ENCODE data around the gene TAS1R1.

The TAS1R1 gene

DNA sequence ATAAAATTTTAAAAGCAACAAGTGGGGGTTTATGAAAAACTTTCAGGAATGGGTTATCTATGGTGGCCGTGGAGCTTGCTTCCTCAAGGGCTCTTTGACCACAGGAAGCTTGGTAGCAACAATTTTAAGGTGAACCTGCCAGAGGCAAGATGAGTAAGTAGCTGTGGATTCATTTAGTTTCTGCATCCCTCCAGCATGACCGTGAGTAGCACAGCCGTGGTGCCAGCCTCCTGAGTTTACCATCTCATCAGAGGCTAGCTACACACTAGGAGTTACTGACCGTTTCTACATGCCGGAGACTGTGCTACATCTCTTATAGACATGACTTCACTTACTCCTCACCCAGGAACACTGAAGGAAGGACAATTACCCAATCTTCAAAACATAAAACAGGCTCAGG lies 33.6 kb upstream of the TAS1R1 start:
- DNase-seq = no peak
- H3K4me1 ChIP-seq (ENCODE audit: control insufficient read depth, insufficient read depth, low read length, poor library complexity, severe bottlenecking) = no peaks in the 10 kb centered on the region
- H3K27ac ChIP-seq (ENCODE audit: insufficient read depth, low read length, poor library complexity, severe bottlenecking) = no peak overlapping the region
- peaks cover 22% of the 10 kb centered on the region for H3K36me3 ChIP-seq (ENCODE audit: control insufficient read depth, insufficient read depth, low read length)
- no peak overlapping the region for H3K4me3 ChIP-seq (ENCODE audit: insufficient read depth, low read depth, low read length, poor library complexity, severe bottlenecking)
- no peaks in the 10 kb centered on the region for H3K9me3 ChIP-seq (ENCODE audit: control insufficient read depth, low read length)
- no peaks in the 10 kb centered on the region for H3K27me3 ChIP-seq (replicated peaks; ENCODE audit: control insufficient read depth, insufficient read depth, low read length, poor library complexity, severe bottlenecking)

DNA sequence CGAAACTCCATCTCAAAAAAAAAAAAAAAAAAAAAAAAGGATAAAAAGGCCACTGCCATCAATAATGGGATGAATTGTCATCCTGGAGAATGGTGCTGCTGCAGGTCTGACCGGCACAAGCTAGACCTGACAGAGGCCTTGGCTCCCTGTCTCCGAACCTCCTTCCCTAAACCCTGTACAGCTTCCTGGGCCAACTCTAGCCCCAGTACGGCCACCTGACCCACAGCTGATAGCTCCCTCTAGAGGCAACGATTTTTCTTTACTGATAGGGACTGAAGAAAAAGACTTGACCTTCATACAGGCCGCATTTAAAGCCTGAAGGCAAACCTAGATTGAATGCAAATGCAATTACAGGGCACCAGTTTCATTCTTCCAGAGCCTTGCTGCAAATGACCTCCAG lies 31.5 kb upstream of the TAS1R1 start:
- no peak overlapping the region for H3K4me3 ChIP-seq (ENCODE audit: insufficient read depth, low read depth, low read length, poor library complexity, severe bottlenecking)
- H3K9me3 ChIP-seq (ENCODE audit: control insufficient read depth, low read length) = no peaks in the 10 kb centered on the region
- no peaks in the 10 kb centered on the region for H3K27me3 ChIP-seq (replicated peaks; ENCODE audit: control insufficient read depth, insufficient read depth, low read length, poor library complexity, severe bottlenecking)
- peaks cover 35% of the 10 kb centered on the region for H3K36me3 ChIP-seq (ENCODE audit: control insufficient read depth, insufficient read depth, low read length)
- DNase-seq = no peak
- no peak overlapping the region for H3K27ac ChIP-seq (ENCODE audit: insufficient read depth, low read length, poor library complexity, severe bottlenecking)
- no peaks in the 10 kb centered on the region for H3K4me1 ChIP-seq (ENCODE audit: control insufficient read depth, insufficient read depth, low read length, poor library complexity, severe bottlenecking)

DNA sequence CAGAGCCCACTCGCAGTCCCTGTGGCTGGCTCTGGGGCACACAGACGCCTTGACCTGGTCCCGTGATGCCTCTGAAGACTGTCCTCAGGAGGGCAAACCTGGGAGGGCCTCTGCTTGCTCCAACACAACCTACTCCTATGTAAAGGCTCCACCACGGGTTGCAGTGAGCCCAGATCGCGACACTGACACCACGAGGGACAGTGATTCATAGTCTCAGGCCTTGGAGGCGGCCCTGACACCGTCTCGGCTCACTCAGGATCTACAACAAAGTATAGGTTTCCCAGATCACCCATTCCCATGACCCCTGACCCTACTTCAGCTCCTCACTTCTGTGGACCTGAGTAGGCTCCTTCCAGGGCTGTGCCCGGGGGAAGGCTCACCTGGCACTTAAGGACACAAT lies 28.8 kb upstream of the TAS1R1 start:
- Histone ChIP-seq H3K4me3 (ENCODE audit: insufficient read depth, low read depth, low read length, poor library complexity, severe bottlenecking) (no peak overlapping the region), H3K4me1 (ENCODE audit: control insufficient read depth, insufficient read depth, low read length, poor library complexity, severe bottlenecking) (no peaks in the 10 kb centered on the region), H3K27ac (ENCODE audit: insufficient read depth, low read length, poor library complexity, severe bottlenecking) (no peak overlapping the region), H3K9me3 (ENCODE audit: control insufficient read depth, low read length) (no peaks in the 10 kb centered on the region), H3K36me3 (ENCODE audit: control insufficient read depth, insufficient read depth, low read length) (peaks cover 50% of the 10 kb centered on the region), H3K27me3 (replicated peaks; ENCODE audit: control insufficient read depth, insufficient read depth, low read length, poor library complexity, severe bottlenecking) (no peaks in the 10 kb centered on the region)
- DNase-seq = no peak

DNA sequence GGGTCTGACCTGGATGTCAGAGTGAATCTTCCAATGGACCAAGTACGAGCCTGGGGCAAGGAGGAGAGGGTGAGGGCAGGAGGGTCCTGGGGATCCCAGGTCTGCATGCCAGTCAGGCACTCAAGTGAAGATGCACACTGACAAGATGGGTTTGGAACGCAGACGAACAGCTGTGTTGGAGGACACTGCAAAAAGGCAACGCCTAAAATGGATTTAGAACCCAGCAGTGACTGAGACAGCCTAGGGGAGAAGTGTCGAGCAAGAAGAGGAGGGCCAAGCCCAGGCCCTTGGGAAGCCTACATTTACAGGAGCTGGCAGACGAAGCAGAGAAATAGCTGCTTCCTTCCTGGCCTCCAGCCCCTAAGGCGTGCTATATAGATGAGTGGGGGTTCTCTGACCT lies 26.6 kb upstream of the TAS1R1 start:
- no peak for DNase-seq
- H3K36me3 ChIP-seq (ENCODE audit: control insufficient read depth, insufficient read depth, low read length) = peaks cover 70% of the 10 kb centered on the region
- no peak overlapping the region for H3K4me3 ChIP-seq (ENCODE audit: insufficient read depth, low read depth, low read length, poor library complexity, severe bottlenecking)

DNA sequence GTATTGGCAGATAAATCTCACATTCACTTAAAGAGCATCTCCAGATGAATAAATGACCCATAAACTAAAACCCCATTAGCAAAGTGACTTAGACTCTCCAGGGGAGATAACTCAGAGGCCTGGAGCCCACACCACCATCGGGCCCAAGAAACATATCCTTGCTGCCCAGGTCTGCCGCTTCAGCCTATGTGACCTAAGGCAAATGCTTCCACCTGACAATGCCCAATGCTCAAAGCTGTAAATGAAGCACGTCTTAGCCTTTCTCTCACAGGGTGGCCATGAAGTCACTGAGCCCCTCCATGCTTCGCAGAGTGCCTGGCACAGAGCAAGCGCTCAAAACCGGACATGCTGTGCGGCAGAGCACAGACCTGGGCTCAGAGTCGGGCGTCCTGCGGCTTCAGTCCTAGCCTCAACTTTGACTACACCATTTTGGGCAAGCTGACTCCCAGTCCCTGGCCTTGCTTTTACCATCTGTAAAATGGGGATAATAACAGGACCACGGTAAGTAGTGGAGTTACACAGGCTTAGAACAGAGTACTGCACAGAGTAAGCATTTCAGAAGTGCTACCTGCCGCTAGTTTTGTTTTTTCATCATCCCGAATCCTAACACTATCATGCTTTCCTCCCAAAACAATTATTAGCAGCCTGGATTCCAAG lies 24.5 kb upstream of the TAS1R1 start:
- H3K36me3 ChIP-seq (ENCODE audit: control insufficient read depth, insufficient read depth, low read length) = peaks cover 64% of the 10 kb centered on the region

More for the DNA sequence above, 26.6 kb upstream of the TAS1R1 start:
- Histone ChIP-seq H3K9me3 (ENCODE audit: control insufficient read depth, low read length) (no peaks in the 10 kb centered on the region), H3K27me3 (replicated peaks; ENCODE audit: control insufficient read depth, insufficient read depth, low read length, poor library complexity, severe bottlenecking) (no peaks in the 10 kb centered on the region), H3K27ac (ENCODE audit: insufficient read depth, low read length, poor library complexity, severe bottlenecking) (no peak overlapping the region), H3K4me1 (ENCODE audit: control insufficient read depth, insufficient read depth, low read length, poor library complexity, severe bottlenecking) (no peaks in the 10 kb centered on the region)

DNA sequence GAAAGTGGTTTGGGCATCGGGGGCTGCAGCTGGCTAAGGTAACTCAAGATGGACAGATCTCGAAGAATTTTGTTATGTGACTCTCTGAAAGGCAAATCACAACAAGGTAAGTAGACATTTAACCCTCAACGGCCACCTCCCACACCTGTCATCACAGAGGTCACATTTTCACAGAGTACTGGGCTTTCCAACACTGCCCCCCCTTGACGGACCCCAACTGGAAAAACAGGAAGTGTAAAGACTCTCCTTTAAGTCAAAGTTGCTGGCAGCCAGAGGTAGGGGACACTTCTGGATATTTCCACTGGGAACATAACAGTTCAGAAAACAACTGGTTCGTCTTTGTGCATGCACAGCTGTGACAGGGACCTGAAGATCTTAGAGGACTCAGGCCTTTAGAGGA lies 23.1 kb upstream of the TAS1R1 start:
- Histone ChIP-seq H3K9me3 (ENCODE audit: control insufficient read depth, low read length) (no peaks in the 10 kb centered on the region), H3K27me3 (replicated peaks; ENCODE audit: control insufficient read depth, insufficient read depth, low read length, poor library complexity, severe bottlenecking) (no peaks in the 10 kb centered on the region), H3K27ac (ENCODE audit: insufficient read depth, low read length, poor library complexity, severe bottlenecking) (no peak overlapping the region), H3K4me3 (ENCODE audit: insufficient read depth, low read depth, low read length, poor library complexity, severe bottlenecking) (no peak overlapping the region), H3K36me3 (ENCODE audit: control insufficient read depth, insufficient read depth, low read length) (peaks cover 52% of the 10 kb centered on the region), H3K4me1 (ENCODE audit: control insufficient read depth, insufficient read depth, low read length, poor library complexity, severe bottlenecking) (no peaks in the 10 kb centered on the region)
- no peak for DNase-seq

More for the DNA sequence above, 24.5 kb upstream of the TAS1R1 start:
- Histone ChIP-seq H3K4me1 (ENCODE audit: control insufficient read depth, insufficient read depth, low read length, poor library complexity, severe bottlenecking) (no peaks in the 10 kb centered on the region), H3K9me3 (ENCODE audit: control insufficient read depth, low read length) (no peaks in the 10 kb centered on the region), H3K4me3 (ENCODE audit: insufficient read depth, low read depth, low read length, poor library complexity, severe bottlenecking) (no peak overlapping the region), H3K27me3 (replicated peaks; ENCODE audit: control insufficient read depth, insufficient read depth, low read length, poor library complexity, severe bottlenecking) (no peaks in the 10 kb centered on the region), H3K27ac (ENCODE audit: insufficient read depth, low read length, poor library complexity, severe bottlenecking) (no peak overlapping the region)
- DNase-seq = no peak

DNA sequence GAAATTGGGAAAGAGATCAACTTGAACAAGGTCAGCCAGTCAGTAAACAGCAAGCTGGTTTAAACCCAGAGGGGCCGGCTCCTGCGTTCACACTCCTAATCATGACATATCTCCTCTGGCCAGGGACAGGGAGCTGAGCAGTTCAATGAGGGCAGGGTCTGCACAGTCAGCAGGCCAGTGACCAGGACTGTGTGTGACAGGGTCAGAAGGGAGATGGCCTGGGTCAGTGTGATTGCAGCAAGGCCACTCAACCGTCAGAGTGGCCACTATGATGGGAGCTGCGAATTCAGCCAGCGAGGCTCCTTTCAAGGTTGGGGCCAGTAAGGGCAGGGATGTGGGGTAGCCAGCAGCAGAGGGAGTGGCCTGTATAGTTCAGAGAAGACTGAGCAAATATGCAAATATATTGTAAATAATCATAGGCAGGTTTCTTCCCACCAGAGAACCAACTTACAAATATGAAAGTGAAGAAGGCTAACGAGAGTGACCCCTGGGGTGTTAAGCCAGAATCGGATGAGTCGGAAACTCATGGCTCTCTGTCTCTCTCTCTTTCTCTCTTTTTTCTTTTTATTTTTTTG lies 20.8 kb upstream of the TAS1R1 start:
- Histone ChIP-seq H3K36me3 (ENCODE audit: control insufficient read depth, insufficient read depth, low read length) (peaks cover 35% of the 10 kb centered on the region), H3K9me3 (ENCODE audit: control insufficient read depth, low read length) (no peaks in the 10 kb centered on the region), H3K27ac (ENCODE audit: insufficient read depth, low read length, poor library complexity, severe bottlenecking) (no peak overlapping the region), H3K27me3 (replicated peaks; ENCODE audit: control insufficient read depth, insufficient read depth, low read length, poor library complexity, severe bottlenecking) (no peaks in the 10 kb centered on the region), H3K4me1 (ENCODE audit: control insufficient read depth, insufficient read depth, low read length, poor library complexity, severe bottlenecking) (no peaks in the 10 kb centered on the region), H3K4me3 (ENCODE audit: insufficient read depth, low read depth, low read length, poor library complexity, severe bottlenecking) (no peak overlapping the region)
- no peak for DNase-seq

DNA sequence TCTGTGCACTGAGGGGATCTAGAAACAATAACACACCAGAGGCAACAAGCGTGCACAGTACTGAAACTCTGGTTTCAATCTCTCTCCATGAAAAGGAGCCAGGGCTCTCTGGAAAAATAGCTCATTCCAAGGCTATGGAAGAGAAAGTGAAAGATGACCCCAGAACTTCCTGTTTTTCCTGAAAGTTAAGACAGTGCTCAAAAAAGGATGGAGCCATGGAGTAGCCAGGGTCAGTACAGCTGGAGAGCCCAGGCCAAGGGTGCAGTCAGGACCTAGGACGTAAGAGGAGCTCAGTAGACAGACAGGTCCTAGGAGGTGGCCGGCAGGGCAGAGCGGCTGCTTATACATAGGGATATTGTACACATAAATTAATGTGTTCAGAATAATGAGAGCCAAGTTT lies 19.9 kb upstream of the TAS1R1 start:
- no peaks in the 10 kb centered on the region for H3K9me3 ChIP-seq (ENCODE audit: control insufficient read depth, low read length)
- no peaks in the 10 kb centered on the region for H3K27me3 ChIP-seq (replicated peaks; ENCODE audit: control insufficient read depth, insufficient read depth, low read length, poor library complexity, severe bottlenecking)
- DNase-seq = no peak
- H3K27ac ChIP-seq (ENCODE audit: insufficient read depth, low read length, poor library complexity, severe bottlenecking) = no peak overlapping the region
- no peak overlapping the region for H3K4me3 ChIP-seq (ENCODE audit: insufficient read depth, low read depth, low read length, poor library complexity, severe bottlenecking)
- H3K4me1 ChIP-seq (ENCODE audit: control insufficient read depth, insufficient read depth, low read length, poor library complexity, severe bottlenecking) = no peaks in the 10 kb centered on the region
- H3K36me3 ChIP-seq (ENCODE audit: control insufficient read depth, insufficient read depth, low read length) = peaks cover 35% of the 10 kb centered on the region

DNA sequence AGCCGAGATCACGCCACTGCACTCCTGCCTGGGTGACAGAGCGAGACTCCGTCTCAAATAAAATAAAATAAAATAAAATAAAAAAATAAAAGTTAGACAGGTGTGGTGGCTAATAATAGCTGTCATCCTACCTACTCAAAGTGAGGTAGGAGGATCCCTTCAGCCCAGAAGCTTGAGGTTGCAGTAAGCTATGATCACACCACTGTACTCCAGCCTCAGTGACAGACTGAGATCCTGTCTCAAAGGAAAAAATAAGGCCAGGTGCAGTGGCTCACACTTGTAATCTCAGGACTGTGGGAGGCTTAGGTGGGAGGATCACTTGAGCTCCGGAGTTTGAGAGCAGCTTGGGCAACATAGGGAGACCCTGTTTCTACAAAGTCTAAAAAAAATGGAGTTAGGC lies 18.8 kb upstream of the TAS1R1 start:
- Histone ChIP-seq H3K27ac (ENCODE audit: insufficient read depth, low read length, poor library complexity, severe bottlenecking) (no peak overlapping the region), H3K27me3 (replicated peaks; ENCODE audit: control insufficient read depth, insufficient read depth, low read length, poor library complexity, severe bottlenecking) (no peaks in the 10 kb centered on the region), H3K36me3 (ENCODE audit: control insufficient read depth, insufficient read depth, low read length) (peaks cover 27% of the 10 kb centered on the region), H3K9me3 (ENCODE audit: control insufficient read depth, low read length) (no peaks in the 10 kb centered on the region), H3K4me1 (ENCODE audit: control insufficient read depth, insufficient read depth, low read length, poor library complexity, severe bottlenecking) (no peaks in the 10 kb centered on the region), H3K4me3 (ENCODE audit: insufficient read depth, low read depth, low read length, poor library complexity, severe bottlenecking) (no peak overlapping the region)
- no peak for DNase-seq

DNA sequence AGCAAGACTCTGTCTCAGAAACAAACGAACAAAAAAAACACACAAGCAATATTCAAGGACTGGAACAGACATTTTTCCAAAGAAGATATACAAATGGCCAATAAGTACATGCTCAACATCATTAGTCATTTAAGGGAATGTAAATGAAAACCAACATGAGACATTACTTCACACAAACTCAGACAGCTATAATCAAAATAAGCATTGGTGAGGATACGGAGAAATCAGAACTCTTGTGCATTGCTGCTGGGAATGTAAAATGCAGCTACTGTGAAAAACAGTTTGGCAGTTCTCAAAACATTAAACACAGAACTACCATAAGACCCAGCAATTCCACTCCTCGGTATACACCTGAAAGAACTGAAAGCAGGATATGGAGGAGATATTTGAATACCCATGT lies 16.2 kb upstream of the TAS1R1 start:
- Histone ChIP-seq H3K9me3 (ENCODE audit: control insufficient read depth, low read length) (no peaks in the 10 kb centered on the region), H3K36me3 (ENCODE audit: control insufficient read depth, insufficient read depth, low read length) (peaks cover 7% of the 10 kb centered on the region), H3K4me3 (ENCODE audit: insufficient read depth, low read depth, low read length, poor library complexity, severe bottlenecking) (no peak overlapping the region), H3K4me1 (ENCODE audit: control insufficient read depth, insufficient read depth, low read length, poor library complexity, severe bottlenecking) (no peaks in the 10 kb centered on the region), H3K27ac (ENCODE audit: insufficient read depth, low read length, poor library complexity, severe bottlenecking) (no peak overlapping the region), H3K27me3 (replicated peaks; ENCODE audit: control insufficient read depth, insufficient read depth, low read length, poor library complexity, severe bottlenecking) (no peaks in the 10 kb centered on the region)
- DNase-seq = no peak
